WTC11 (cell line): ENCODE results near the gene KLHL26.

Experiments
- CBFB ChIP-seq: sonication (generic); formaldehyde crosslinking; IDR thresholded peaks from 2 replicates; pipeline ENCODE4 v1.8.1; 2022; ENCODE audit warnings: mild to moderate bottlenecking, low read depth, missing genetic modification reagents
- CTCF ChIP-seq: fragments of 200-600 bp; IDR thresholded peaks from 2 replicates; pipeline ENCODE4 v1.8.0; 2022; ENCODE audit warnings: antibody characterized with exemption
- ETV6 ChIP-seq: sonication (generic); formaldehyde crosslinking; IDR thresholded peaks from 2 replicates; pipeline ENCODE4 v1.8.1; 2022; ENCODE audit warnings: mild to moderate bottlenecking, missing genetic modification reagents

- no peak for TF ChIP-seq ETV6
- TF ChIP-seq CTCF, result no peak
- no peak for TF ChIP-seq CBFB (CRISPR knock-in tag)
These were observed 9.9 kb upstream of the KLHL26 start for GRCh38 chr19:18626906-18627305.
